HG02970 (cell line): ENCODE results near the gene TRPC1.
"Not testable (repeated sequence)": the region's sequence is repeated elsewhere in the genome, so short reads cannot be mapped to it uniquely, and the experiment has no call there.

ENCODE experiments used
- ATAC-seq: cut with Tn5 transposase; IDR thresholded peaks from one replicate; pipeline ENCODE4 v1.9.1; 2021; ENCODE audit warnings: mild to moderate bottlenecking, moderate library complexity, moderate number of reproducible peaks; ENCODE audit not compliant: unreplicated experiment, low FRiP score

Gene TRPC1

GRCh38 chr3:142723968-142724681 is at the start of gene TRPC1:
Gene TRPC1 (plus strand): TSS chr3:142724034. CDS start chr3:142724560, 526 bp downstream.
- ATAC-seq: peak; percentile 92

- ATAC-seq: no peak
Observed at GRCh38 chr3:142676151-142676550, 47.7 kb upstream of the TRPC1 start.

GRCh38 chr3:142680710-142681109 is 43.1 kb upstream of the TRPC1 start:
- no peak for ATAC-seq

DNA sequence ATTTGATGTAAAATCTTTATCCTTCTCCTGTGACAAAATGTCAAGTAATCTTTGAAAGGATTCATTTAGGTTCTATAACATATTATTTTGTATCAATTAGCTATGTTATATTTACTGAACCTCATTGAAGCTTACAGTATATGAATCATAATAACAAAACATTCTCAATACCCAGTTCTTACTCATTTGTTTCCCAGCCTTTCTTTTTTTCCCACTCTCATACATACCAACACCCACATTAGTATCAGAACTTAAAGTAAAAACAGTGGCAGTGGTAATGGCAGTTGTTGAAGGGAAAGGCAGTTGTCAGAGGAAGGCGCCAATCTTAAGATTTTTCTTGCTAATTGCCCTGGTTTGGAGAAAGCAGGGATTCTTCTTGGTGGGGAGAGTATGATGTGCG is 33.2 kb upstream of the TRPC1 start:
- no peak for ATAC-seq

DNA sequence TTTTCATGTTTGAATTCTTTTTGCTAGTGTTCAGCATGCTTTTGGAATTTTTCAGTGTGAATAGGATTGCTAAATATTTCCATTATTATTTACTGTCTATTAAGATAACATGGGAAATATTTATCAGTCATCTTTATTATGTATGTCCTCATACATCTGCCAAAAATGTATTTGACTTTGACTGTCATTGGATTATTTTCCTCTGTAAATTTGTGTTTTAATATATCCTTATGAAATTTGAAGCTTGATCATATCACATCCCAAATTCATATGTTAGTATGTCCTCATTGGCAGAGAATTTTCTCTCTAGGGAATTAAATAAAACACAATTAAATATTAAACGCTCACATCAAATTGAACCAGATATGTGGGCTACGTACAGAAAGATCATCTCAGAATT is 32.3 kb upstream of the TRPC1 start:
- ATAC-seq: no peak

- ATAC-seq: no peak
Observed at GRCh38 chr3:142693136-142693853, 30.5 kb upstream of the TRPC1 start.

DNA sequence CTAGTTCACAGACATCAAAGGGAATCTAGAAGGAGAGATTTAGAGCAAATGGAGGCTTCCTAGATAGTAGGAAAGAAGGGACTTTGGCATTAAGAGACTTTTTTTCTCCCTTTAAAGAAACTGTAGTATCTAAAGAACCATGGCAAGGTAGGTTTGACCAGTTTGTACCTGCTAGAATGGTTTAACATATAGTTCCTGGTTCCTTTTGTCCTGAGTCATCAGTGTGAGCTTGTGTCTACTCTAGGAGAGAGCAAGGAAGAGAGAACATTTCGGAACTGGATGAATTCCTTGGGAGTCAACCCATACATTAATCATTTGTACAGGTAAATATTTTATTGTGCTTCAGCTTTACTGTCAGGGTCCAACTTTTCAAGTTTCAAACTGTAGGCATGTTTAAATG is 29.6 kb upstream of the TRPC1 start:
- no peak for ATAC-seq

DNA sequence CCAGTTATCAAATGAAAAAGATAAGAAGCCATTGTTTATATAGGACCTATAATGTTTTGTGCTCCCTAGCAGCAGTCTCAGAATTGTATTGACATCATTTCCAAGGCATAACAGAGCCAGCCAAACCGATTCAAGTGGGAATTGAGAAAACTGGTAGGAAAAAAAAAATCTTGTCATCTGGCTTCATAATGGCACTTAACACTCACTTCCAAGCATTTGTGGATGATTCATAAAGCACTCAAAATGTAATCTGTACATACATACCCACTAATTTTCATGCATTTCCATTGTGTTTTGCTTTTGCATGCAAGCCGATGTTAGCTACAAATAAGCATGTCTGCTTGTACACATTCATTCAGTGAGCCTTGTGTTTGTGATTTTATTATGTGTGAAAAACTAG is 18.6 kb upstream of the TRPC1 start:
- ATAC-seq: no peak

GRCh38 chr3:142706321-142707127 is 17.3 kb upstream of the TRPC1 start:
- no peak for ATAC-seq

DNA sequence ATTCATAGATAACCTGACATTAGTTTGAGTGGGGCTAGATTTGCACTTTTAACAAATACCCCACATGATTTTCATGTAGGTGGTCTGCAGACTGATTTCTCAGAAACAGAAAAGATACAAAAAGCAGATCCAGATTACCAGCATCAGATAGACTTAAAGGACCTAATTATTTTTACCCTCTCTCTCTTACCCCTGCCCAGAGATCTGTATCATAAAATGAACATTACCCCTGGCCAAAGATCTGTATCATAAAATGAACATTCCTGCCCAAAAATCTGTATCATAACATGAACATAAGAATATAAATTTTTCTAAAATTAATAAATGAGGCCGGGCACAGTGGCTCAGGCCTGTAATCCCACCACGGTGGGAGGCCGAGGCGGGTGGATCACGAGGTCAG is 14.6 kb upstream of the TRPC1 start:
- ATAC-seq: no peak

DNA sequence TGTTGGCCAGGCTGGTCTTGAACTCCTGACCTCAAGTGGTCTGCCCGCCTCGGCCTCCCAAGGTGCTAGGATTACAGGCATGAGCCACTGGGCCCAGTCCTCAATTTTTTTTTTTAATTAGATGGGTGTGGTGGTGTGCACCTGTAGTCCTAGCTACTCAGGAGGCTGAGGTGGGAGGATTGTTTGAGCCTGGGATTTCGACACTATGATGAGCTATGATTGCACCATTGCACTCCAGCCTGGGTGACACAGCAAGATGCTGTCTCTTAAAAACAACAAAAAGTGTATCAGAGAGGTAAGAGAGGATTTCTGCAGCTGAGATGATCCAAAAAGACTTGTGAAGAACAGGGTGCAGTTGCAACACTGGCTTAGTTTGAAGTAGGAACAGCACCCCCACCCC is 9.0 kb upstream of the TRPC1 start:
- ATAC-seq: not testable (repeated sequence)

- no peak for ATAC-seq
Observed at GRCh38 chr3:142716102-142716501, 7.7 kb upstream of the TRPC1 start.

- no peak for ATAC-seq
Observed at GRCh38 chr3:142723665-142723967, 218 bp upstream of the TRPC1 start.

GRCh38 chr3:142724682-142725356 is 985 bp downstream of the TRPC1 start:
- peak; percentile 7 for ATAC-seq

DNA sequence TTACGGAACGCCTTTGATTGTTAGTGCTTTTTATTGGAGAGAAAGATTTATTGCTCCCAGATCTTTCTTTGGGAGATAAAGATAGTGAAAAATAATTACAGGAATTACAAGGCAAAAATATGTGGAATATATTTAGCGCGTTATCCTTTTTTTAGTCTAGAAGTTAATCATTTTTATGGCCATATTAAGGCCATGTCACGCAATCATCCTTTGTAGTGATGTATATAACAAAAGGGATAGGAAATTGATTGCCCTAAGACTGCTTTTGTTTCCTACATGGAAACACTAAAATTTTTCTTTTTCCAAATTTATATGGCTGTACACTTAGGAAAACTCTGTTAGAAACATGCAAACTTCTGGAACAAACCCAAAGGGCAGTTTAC is 1.5 kb downstream of the TRPC1 start:
- no peak for ATAC-seq

- ATAC-seq: no peak
Observed at GRCh38 chr3:142726017-142726416, 2.2 kb downstream of the TRPC1 start.

- ATAC-seq: no peak
Observed at GRCh38 chr3:142732066-142732465, 8.2 kb downstream of the TRPC1 start.

DNA sequence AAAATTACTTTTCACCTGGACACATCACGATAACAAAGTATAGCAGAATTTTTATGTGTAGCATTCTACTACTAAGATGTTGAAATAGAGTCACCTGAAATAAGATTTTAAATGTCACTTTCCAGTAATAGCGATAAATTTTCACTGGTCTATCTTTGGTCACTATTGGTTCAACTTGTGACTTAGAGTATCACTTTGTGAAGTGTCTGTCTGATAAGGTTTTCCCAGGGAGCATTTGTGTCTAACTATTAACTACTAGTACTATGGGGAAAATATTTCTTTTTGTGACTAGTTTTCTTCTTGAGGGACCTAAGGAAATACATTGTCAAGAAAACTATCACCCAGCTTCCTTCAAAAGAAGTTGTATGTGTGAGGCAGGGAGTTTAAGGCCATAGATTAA is 11.0 kb downstream of the TRPC1 start:
- no peak for ATAC-seq

GRCh38 chr3:142735462-142735861 is 11.6 kb downstream of the TRPC1 start:
- no peak for ATAC-seq

DNA sequence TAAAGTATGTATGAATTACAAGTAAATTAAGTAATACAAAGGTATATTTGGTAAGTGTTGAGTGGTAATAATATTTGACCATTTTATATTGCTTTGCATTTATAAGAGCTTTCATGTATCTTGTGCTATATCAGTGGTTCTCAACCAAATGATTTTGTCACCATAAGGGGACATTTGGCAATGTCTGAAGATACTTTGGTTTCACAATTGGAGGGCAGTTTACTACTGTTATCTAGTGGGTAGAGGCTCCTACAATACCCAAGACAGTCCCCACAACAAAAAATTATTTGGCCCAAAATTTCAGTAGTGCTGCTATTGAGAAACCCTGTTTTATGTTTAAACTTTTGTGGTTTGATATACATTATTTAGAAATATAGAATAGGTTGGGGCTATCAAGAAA is 14.6 kb downstream of the TRPC1 start:
- ATAC-seq: no peak

DNA sequence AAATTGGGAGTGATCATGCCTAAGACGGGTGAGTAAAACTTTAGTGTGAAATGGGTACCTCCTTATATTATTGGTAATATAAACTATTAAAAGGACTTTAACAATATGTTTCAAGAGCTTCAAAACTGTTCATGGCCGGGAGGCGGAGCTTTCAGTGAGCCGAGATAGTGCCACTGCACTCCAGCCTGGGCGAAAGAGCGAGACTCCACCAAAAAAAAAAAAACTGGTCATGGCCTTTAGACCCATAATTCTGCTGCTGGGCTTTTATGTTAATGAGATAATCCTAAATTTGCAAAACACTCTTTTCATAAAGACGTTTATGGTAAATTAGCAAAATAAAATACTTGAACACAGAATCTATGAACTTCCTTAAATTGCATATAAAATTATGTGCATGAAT is 22.8 kb downstream of the TRPC1 start:
- ATAC-seq: no peak
